ENCODE measurements around the gene KCNT2. TPM values are rescaled to one million over a fixed set of nuclear protein-coding genes. Genes with fewer than 3 reads are reported as not detected.

The KCNT2 gene
- total RNA-seq, 1 donor from 2014 or later: not detected

DNA sequence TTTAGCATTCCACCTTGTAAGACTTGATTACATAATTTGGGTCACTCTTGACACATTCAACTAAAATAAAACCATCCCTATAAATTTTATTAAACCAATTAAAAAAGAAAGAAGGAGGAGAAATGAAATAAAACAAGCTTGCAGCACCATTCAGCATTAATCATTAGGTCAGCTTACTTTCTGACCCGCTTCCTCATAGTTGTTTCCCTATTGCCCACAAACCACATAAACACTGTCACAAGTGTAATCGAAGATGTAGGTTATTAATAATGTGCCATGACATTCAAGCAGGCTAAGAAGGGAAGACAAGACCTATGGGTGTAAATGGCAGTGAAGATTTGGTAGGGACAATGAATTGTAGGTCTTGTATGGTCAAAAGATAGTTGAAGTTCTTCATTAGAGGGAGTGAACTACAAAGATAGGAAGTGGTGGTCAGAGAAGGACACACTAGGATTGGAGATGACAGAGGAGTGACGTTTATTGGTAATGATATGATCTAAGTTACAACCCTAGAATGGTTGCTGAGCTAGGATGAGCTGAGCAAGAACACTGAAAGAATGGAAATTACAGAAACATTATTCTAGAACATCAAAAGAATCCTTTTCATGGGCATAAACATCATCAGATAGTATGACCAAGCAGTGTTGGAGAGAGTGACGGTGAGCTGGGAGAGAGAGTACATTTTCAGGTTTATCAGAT is 231.5 kb downstream of the KCNT2 start:
- ATAC-seq (ENCODE audit: low read depth): no peak
- intact Hi-C loops (cut with micrococcal nuclease): no loop called here
- TF ChIP-seq, protein P1, sequence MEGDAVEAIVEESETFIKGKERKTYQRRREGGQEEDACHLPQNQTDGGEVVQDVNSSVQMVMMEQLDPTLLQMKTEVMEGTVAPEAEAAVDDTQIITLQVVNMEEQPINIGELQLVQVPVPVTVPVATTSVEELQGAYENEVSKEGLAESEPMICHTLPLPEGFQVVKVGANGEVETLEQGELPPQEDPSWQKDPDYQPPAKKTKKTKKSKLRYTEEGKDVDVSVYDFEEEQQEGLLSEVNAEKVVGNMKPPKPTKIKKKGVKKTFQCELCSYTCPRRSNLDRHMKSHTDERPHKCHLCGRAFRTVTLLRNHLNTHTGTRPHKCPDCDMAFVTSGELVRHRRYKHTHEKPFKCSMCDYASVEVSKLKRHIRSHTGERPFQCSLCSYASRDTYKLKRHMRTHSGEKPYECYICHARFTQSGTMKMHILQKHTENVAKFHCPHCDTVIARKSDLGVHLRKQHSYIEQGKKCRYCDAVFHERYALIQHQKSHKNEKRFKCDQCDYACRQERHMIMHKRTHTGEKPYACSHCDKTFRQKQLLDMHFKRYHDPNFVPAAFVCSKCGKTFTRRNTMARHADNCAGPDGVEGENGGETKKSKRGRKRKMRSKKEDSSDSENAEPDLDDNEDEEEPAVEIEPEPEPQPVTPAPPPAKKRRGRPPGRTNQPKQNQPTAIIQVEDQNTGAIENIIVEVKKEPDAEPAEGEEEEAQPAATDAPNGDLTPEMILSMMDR (IDR thresholded peaks at IDR 0.05): no peak
- POLR2A ChIA-PET: no interaction called here
- CTCF ChIA-PET: no interaction called here
- Mint-ChIP-seq H3K4me3 (no peak overlapping the region), H3K4me1 (no peaks in the 10 kb centered on the region), H3K27me3 (no peaks in the 10 kb centered on the region), H3K36me3 (ENCODE audit: low read depth) (no peaks in the 10 kb centered on the region), H3K9me3 (peaks cover 2% of the 10 kb centered on the region), H3K27ac (no peak overlapping the region)
- DNase-seq: no peak

- no peak overlapping the region for H3K4me3 Mint-ChIP-seq
- H3K27ac Mint-ChIP-seq: no peak overlapping the region
- TF ChIP-seq, protein P1 (IDR thresholded peaks at IDR 0.05): no peak
- ChIA-PET CTCF (no interaction called here), POLR2A (no interaction called here)
- intact Hi-C loops (cut with micrococcal nuclease): loop anchor here (5.0 kb wide), 1 partner anchor 289 kb away; no protein-coding TSS in a partner anchor
- H3K4me1 Mint-ChIP-seq: no peaks in the 10 kb centered on the region
- DNase-seq (no peak), ATAC-seq (ENCODE audit: low read depth) (no peak)
- no peaks in the 10 kb centered on the region for H3K9me3 Mint-ChIP-seq
- no peaks in the 10 kb centered on the region for H3K27me3 Mint-ChIP-seq
- no peaks in the 10 kb centered on the region for H3K36me3 Mint-ChIP-seq (ENCODE audit: low read depth)
Observed at GRCh38 chr1:196373798-196374197, 234.4 kb downstream of the KCNT2 start.

GRCh38 chr1:196372896-196373536 is 235.2 kb downstream of the KCNT2 start:
- intact Hi-C loops (cut with micrococcal nuclease): loop anchor here (5.0 kb wide), 1 partner anchor 289 kb away; no protein-coding TSS in a partner anchor
- H3K4me1 Mint-ChIP-seq: no peaks in the 10 kb centered on the region
- H3K9me3 Mint-ChIP-seq: no peaks in the 10 kb centered on the region
- H3K27me3 Mint-ChIP-seq: no peaks in the 10 kb centered on the region
- POLR2A ChIA-PET: no interaction called here
- no peak for DNase-seq
- no peak overlapping the region for H3K27ac Mint-ChIP-seq
- no peak overlapping the region for H3K4me3 Mint-ChIP-seq
- peak; percentile 28 for ATAC-seq (ENCODE audit: low read depth)
- no peaks in the 10 kb centered on the region for H3K36me3 Mint-ChIP-seq (ENCODE audit: low read depth)
- TF ChIP-seq, protein P1 (IDR thresholded peaks at IDR 0.05): no peak
- CTCF ChIA-PET: no interaction called here

DNA sequence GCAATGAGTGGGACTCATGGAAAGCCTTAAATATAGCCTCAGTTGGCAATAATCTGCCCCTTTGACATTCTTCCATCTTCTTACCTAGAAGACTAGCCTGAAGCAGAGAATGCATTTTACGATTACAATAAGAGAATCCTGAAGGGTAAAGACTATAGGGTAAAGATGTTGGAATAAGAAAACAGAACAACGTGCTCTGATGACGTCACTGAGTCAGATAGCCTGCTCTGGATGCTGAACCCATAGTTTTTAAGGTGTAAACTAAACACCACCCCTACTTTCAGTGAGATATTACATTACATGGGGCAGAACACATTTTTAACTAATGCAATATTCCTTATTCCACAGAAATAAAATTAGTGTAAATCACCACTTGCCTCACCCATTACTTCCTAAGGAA is 240.4 kb downstream of the KCNT2 start:
- TF ChIP-seq, protein P1 (IDR thresholded peaks at IDR 0.05): no peak
- H3K4me3 Mint-ChIP-seq: no peak overlapping the region
- no peaks in the 10 kb centered on the region for H3K36me3 Mint-ChIP-seq (ENCODE audit: low read depth)
- ATAC-seq (ENCODE audit: low read depth): no peak
- no peaks in the 10 kb centered on the region for H3K4me1 Mint-ChIP-seq
- CTCF ChIA-PET: no interaction called here
- POLR2A ChIA-PET: no interaction called here
- no peak for DNase-seq
- no peaks in the 10 kb centered on the region for H3K9me3 Mint-ChIP-seq
- intact Hi-C loops (cut with micrococcal nuclease): no loop called here
- no peak overlapping the region for H3K27ac Mint-ChIP-seq
- no peaks in the 10 kb centered on the region for H3K27me3 Mint-ChIP-seq

DNA sequence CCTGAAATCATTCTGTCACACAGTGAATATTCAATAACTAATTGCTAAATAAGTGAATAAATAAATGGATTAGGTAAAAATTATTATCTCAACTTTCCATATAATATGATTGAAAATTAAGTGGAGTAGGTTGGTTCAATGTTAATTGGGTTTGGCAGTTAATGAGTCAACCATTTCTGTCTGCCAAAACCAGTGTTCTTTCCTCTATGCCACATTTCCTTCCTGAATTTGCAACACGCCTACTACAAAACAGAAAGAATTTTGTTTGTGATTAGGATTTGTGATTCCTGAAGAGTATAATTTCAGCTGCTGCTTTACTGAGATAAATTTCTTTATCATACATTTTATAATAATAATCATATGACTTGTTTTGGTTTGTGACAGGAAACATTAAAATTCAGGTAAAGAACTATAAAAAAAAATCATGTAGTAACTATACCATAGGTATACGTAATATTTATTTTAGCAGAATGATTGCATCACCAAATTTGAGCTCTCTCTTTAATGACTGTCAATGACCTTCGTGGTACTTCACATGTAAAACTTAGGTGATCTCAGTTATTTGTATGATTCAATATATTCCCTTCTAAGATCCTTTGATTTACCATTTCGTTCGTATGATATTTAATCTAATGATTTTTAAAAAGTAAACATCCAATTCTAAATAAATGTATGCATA is 241.3 kb downstream of the KCNT2 start:
- no peak for ATAC-seq (ENCODE audit: low read depth)
- intact Hi-C loops (cut with micrococcal nuclease): no loop called here

More for the DNA sequence above, 241.3 kb downstream of the KCNT2 start:
- Mint-ChIP-seq H3K9me3 (no peaks in the 10 kb centered on the region), H3K27me3 (no peaks in the 10 kb centered on the region), H3K4me3 (no peak overlapping the region), H3K4me1 (no peaks in the 10 kb centered on the region), H3K27ac (no peak overlapping the region), H3K36me3 (ENCODE audit: low read depth) (no peaks in the 10 kb centered on the region)
- ChIA-PET CTCF (no interaction called here), POLR2A (no interaction called here)
- no peak for DNase-seq
- TF ChIP-seq, protein P1 (IDR thresholded peaks at IDR 0.05): no peak

Data from activated B cell treated with CpG ODN at 0.5 μM for 24 hours (primary cell).